ENCODE results near the gene DTX3. TPM values are rescaled to one million over a fixed set of nuclear protein-coding genes. Genes with fewer than 3 reads are reported as not detected.

Gene DTX3
- total RNA-seq, 1 experiment from 2014 or later: 18.1 TPM

DNA sequence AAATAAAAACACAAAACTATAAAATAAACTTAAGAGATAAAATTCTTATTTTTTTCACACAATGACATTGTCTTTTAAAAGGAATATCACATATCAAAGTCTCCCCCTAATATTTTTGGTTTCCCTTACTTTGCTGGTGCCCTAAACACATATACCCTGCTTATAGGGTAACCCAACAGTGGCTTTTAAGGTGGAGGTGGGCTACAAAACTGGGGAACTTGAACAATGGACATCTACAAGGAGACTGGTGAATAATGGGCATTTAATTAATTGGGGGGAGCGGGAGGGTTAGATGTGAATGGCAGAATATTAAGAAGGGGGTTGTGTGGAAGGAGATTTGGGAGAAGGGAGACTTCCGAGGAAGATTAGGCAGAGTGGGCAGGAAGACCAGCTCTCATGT, 18.8 kb downstream of the DTX3 start:
- ChIA-PET CTCF (no interaction called here), POLR2A (ENCODE audit: unreplicated experiment) (no interaction called here)
- Histone ChIP-seq H3K27me3 (ENCODE audit: insufficient read depth, low read depth) (peaks cover 60% of the 10 kb centered on the region), H3K9me3 (ENCODE audit: insufficient read depth, low read depth) (no peaks in the 10 kb centered on the region), H3K27ac (no peak overlapping the region), H3K79me2 (ENCODE audit: low read depth) (no peaks in the 10 kb centered on the region), H3K9me2 (ENCODE audit: insufficient read depth) (no peaks in the 10 kb centered on the region), H3F3A (ENCODE audit: insufficient read depth, low read depth) (no peaks in the 10 kb centered on the region), H3K4me1 (replicated peaks; ENCODE audit: insufficient read depth) (no peaks in the 10 kb centered on the region), H2AFZ (no peak overlapping the region), H4K20me1 (ENCODE audit: insufficient read depth) (no peaks in the 10 kb centered on the region), H3K36me3 (ENCODE audit: low read depth) (no peaks in the 10 kb centered on the region), H3K4me3 (no peak overlapping the region), H3K4me2 (no peak overlapping the region)
- intact Hi-C loops (cut with micrococcal nuclease; ENCODE audit: unreplicated experiment): no loop called here
- BruUV-seq (replicated peaks): no TSS peak
- no peak for DNase-seq
- TF ChIP-seq EZH2 (IDR thresholded peaks at IDR 0.05; ENCODE audit: low read depth): no peak

DNA sequence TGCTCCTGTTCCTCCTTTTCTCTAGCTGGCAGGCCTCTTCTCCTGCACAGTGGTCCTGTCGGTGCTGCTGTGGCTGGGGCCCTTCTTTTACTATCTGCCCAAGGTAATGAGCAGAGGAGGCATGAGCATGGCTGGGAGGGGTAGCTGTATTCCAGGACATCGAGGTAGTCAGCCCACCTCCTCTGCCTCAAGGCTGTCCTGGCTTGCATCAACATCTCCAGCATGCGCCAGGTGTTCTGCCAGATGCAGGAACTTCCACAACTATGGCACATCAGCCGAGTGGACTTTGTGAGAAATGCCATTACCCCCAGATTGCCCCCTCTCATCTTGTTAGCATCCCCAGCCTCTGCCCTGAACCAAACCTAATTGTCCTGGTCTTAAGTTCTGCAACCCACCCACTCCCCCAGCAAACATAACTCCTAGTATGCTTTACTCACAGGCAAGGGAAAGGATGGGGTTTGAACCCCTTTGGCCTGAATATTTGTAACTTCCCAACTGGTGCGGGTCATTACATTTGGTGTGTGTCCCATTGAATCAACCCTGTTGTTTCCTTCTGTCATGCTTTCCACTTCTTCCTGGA, 19.3 kb downstream of the DTX3 start:
- TF ChIP-seq EZH2 (IDR thresholded peaks at IDR 0.05; ENCODE audit: low read depth): no peak
- POLR2A ChIA-PET (ENCODE audit: unreplicated experiment): interaction anchor here (0.5 kb wide), 1 partner anchor 555 kb away, joined by 4 read pairs; no protein-coding TSS in a partner anchor
- Histone ChIP-seq H3K4me2 (no peak overlapping the region), H3F3A (ENCODE audit: insufficient read depth, low read depth) (no peaks in the 10 kb centered on the region), H3K4me1 (replicated peaks; ENCODE audit: insufficient read depth) (no peaks in the 10 kb centered on the region), H3K27ac (no peak overlapping the region), H4K20me1 (ENCODE audit: insufficient read depth) (no peaks in the 10 kb centered on the region), H3K79me2 (ENCODE audit: low read depth) (no peaks in the 10 kb centered on the region), H3K9me2 (ENCODE audit: insufficient read depth) (no peaks in the 10 kb centered on the region), H3K4me3 (no peak overlapping the region), H2AFZ (no peak overlapping the region), H3K27me3 (ENCODE audit: insufficient read depth, low read depth) (peaks cover 54% of the 10 kb centered on the region), H3K36me3 (ENCODE audit: low read depth) (no peaks in the 10 kb centered on the region), H3K9me3 (ENCODE audit: insufficient read depth, low read depth) (no peaks in the 10 kb centered on the region)
- TSS peak; percentile 11 for BruUV-seq (replicated peaks)
- CTCF ChIA-PET: no interaction called here
- intact Hi-C loops (cut with micrococcal nuclease; ENCODE audit: unreplicated experiment): no loop called here
- no peak for DNase-seq

DNA sequence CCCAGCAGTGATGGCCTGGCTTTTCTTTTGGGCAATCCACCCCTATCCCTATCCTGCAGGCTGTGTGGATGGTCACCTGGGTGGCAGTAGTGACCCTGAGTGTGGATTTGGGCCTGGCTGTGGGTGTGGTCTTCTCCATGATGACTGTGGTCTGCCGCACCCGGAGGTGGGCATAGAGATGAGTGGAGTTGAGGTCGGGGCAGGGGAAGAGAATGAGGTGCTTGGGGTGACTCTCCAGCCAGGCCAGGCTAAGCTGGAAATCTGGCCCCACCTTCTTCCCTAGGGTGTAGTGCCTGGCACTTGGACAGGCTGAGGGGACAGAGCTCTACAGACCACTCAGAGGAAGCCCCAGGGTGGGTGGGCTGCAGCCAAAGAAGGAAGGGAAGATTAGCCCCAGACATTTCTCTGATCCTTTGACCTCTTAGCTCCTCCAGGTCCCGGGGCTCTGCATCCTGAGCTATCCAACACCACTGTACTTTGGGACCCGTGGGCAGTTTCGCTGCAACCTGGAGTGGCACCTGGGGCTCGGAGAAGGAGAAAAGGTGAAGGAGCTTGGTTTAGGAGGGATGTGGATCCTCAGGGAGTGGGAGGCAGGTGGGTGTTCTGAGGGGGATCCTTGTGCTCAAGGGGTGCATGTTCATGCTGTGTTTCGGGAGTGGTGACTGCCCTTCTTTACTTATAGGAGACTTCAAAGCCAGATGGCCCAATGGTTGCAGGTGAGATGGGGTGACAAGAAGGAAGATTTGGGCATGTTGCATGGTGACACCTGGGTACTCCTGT, 20.0 kb downstream of the DTX3 start:
- Histone ChIP-seq H3K79me2 (ENCODE audit: low read depth) (no peaks in the 10 kb centered on the region), H2AFZ (no peak overlapping the region), H3K4me1 (replicated peaks; ENCODE audit: insufficient read depth) (no peaks in the 10 kb centered on the region), H3K9me3 (ENCODE audit: insufficient read depth, low read depth) (no peaks in the 10 kb centered on the region), H3K4me3 (no peak overlapping the region), H3K27ac (no peak overlapping the region), H3K27me3 (ENCODE audit: insufficient read depth, low read depth) (peaks cover 47% of the 10 kb centered on the region), H4K20me1 (ENCODE audit: insufficient read depth) (no peaks in the 10 kb centered on the region), H3K9me2 (ENCODE audit: insufficient read depth) (no peaks in the 10 kb centered on the region), H3F3A (ENCODE audit: insufficient read depth, low read depth) (no peaks in the 10 kb centered on the region), H3K4me2 (no peak overlapping the region), H3K36me3 (ENCODE audit: low read depth) (no peaks in the 10 kb centered on the region)
- TF ChIP-seq, protein P1, sequence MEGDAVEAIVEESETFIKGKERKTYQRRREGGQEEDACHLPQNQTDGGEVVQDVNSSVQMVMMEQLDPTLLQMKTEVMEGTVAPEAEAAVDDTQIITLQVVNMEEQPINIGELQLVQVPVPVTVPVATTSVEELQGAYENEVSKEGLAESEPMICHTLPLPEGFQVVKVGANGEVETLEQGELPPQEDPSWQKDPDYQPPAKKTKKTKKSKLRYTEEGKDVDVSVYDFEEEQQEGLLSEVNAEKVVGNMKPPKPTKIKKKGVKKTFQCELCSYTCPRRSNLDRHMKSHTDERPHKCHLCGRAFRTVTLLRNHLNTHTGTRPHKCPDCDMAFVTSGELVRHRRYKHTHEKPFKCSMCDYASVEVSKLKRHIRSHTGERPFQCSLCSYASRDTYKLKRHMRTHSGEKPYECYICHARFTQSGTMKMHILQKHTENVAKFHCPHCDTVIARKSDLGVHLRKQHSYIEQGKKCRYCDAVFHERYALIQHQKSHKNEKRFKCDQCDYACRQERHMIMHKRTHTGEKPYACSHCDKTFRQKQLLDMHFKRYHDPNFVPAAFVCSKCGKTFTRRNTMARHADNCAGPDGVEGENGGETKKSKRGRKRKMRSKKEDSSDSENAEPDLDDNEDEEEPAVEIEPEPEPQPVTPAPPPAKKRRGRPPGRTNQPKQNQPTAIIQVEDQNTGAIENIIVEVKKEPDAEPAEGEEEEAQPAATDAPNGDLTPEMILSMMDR (conservative IDR thresholded peaks at IDR 0.05): no peak
- no peak for TF ChIP-seq EZH2 (IDR thresholded peaks at IDR 0.05; ENCODE audit: low read depth)
- intact Hi-C loops (cut with micrococcal nuclease; ENCODE audit: unreplicated experiment): no loop called here
- no TSS peak for BruUV-seq (replicated peaks)
- POLR2A ChIA-PET (ENCODE audit: unreplicated experiment): interaction anchor here (0.5 to 0.7 kb wide), 3 partner anchors 49 to 555 kb away, joined by 4 to 6 read pairs (median 5); no protein-coding TSS in a partner anchor
- no peak for DNase-seq
- CTCF ChIA-PET: no interaction called here

DNA sequence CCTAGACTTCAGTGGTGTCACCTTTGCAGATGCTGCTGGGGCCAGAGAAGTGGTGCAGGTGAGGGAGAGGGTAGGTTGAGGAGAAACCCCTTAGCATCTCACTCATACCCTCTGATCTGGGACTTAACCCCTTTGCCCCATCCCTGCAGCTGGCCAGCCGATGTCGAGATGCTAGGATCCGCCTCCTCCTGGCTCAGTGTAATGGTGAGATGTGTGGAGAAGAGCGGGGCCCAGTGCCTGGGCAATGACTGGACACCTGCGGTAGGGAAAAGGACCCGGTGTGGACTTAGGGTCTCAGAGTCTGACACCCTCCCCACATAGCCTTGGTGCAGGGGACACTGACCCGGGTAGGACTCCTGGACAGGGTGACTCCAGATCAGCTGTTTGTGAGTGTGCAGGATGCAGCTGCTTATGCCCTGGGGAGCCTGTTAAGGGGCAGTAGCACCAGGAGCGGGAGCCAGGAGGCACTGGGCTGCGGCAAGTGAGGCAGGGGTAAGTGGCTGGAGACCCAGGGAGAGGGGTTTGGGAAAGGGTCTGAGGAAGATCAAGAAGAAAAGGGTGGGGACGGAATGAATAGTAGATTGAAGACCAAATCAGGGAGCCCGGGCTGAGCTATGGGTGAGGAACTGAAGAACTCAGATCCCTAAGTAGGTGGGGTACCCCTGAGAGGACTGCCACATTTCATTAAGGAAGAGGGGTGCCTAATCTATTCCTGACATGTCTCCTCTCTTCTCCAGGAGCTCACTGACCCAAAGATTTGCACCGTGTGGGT, 20.8 kb downstream of the DTX3 start:
- Histone ChIP-seq H3K36me3 (ENCODE audit: low read depth) (no peaks in the 10 kb centered on the region), H3F3A (ENCODE audit: insufficient read depth, low read depth) (no peaks in the 10 kb centered on the region), H3K4me1 (replicated peaks; ENCODE audit: insufficient read depth) (no peaks in the 10 kb centered on the region), H3K27ac (no peak overlapping the region), H3K79me2 (ENCODE audit: low read depth) (no peaks in the 10 kb centered on the region), H3K4me3 (no peak overlapping the region), H3K9me3 (ENCODE audit: insufficient read depth, low read depth) (no peaks in the 10 kb centered on the region), H3K4me2 (no peak overlapping the region), H3K9me2 (ENCODE audit: insufficient read depth) (no peaks in the 10 kb centered on the region), H4K20me1 (ENCODE audit: insufficient read depth) (no peaks in the 10 kb centered on the region), H2AFZ (no peak overlapping the region), H3K27me3 (ENCODE audit: insufficient read depth, low read depth) (peaks cover 39% of the 10 kb centered on the region)
- DNase-seq: no peak
- ChIA-PET POLR2A (ENCODE audit: unreplicated experiment) (interaction anchor here (0.5 kb wide), 1 partner anchor 134 kb away, joined by 6 read pairs; no protein-coding TSS in a partner anchor), CTCF (no interaction called here)
- BruUV-seq (replicated peaks): no TSS peak
- intact Hi-C loops (cut with micrococcal nuclease; ENCODE audit: unreplicated experiment): no loop called here
- TF ChIP-seq EZH2 (IDR thresholded peaks at IDR 0.05; ENCODE audit: low read depth): no peak
- TF ChIP-seq, protein P1 (conservative IDR thresholded peaks at IDR 0.05): no peak

Data from PC-9 (cell line).